ENCODE results near the gene CCSER1.

DNA sequence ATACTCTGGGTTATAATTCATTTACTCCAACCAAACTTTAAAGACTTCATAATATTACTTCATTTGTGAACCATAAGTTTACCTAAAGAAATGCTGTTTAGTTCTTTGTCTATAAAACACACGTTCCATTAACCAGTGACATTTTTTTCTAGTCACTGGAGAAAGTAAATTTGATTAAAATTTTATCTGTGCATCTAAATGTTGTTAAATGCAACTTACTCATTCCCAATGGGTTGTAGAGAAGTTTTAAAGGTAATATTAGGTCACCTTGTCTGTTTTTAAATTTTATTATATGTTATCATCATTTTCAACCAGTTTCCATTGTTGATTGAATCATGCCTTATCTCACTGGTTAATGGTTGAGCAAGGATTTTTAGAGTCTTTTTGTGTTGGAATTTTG lies 401.4 kb downstream of the CCSER1 start:
- TF ChIP-seq POLR2A (IDR thresholded peaks at IDR 0.05) (no peak), POLR2AphosphoS5 (IDR thresholded peaks at IDR 0.05) (no peak), EP300 (IDR thresholded peaks at IDR 0.05) (no peak)
- TF ChIP-seq, protein P1, sequence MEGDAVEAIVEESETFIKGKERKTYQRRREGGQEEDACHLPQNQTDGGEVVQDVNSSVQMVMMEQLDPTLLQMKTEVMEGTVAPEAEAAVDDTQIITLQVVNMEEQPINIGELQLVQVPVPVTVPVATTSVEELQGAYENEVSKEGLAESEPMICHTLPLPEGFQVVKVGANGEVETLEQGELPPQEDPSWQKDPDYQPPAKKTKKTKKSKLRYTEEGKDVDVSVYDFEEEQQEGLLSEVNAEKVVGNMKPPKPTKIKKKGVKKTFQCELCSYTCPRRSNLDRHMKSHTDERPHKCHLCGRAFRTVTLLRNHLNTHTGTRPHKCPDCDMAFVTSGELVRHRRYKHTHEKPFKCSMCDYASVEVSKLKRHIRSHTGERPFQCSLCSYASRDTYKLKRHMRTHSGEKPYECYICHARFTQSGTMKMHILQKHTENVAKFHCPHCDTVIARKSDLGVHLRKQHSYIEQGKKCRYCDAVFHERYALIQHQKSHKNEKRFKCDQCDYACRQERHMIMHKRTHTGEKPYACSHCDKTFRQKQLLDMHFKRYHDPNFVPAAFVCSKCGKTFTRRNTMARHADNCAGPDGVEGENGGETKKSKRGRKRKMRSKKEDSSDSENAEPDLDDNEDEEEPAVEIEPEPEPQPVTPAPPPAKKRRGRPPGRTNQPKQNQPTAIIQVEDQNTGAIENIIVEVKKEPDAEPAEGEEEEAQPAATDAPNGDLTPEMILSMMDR (IDR thresholded peaks at IDR 0.05), result no peak

All from upper lobe of left lung (tissue), 4 donors.